UCSD-AML1 (cell line): ENCODE results near the gene TMEM165.

Experiments
- DNase-seq: peaks from one replicate; lab custom pipeline; 2025; ENCODE audit not compliant: unreplicated experiment; lab: John Stamatoyannopoulos, UW

The TMEM165 gene

GRCh38 chr4:55399581-55399980 is 3.8 kb downstream of the TMEM165 start:
- no peak for DNase-seq

GRCh38 chr4:55405073-55405472 is 9.3 kb downstream of the TMEM165 start:
- no peak for DNase-seq

GRCh38 chr4:55406545-55406944 is 10.8 kb downstream of the TMEM165 start:
- DNase-seq: no peak

GRCh38 chr4:55407119-55407518 is 11.4 kb downstream of the TMEM165 start:
- DNase-seq: no peak

- no peak for DNase-seq
Measured at GRCh38 chr4:55407764-55408163, 12.0 kb downstream of the TMEM165 start.

- no peak for DNase-seq
Measured at GRCh38 chr4:55409468-55410171, 13.9 kb downstream of the TMEM165 start.

- no peak for DNase-seq
Measured at GRCh38 chr4:55410431-55410830, 14.7 kb downstream of the TMEM165 start.

- no peak for DNase-seq
Measured at GRCh38 chr4:55411621-55412020, 15.9 kb downstream of the TMEM165 start.

- DNase-seq: no peak
Measured at GRCh38 chr4:55416176-55416575, 20.4 kb downstream of the TMEM165 start.

GRCh38 chr4:55424791-55425190 is 29.0 kb downstream of the TMEM165 start:
- DNase-seq: no peak

GRCh38 chr4:55431710-55432336 is 36.1 kb downstream of the TMEM165 start:
- DNase-seq: no peak

GRCh38 chr4:55435141-55435841 is 39.5 kb downstream of the TMEM165 start:
- DNase-seq: peak; percentile 42

GRCh38 chr4:55437356-55437796 is 41.6 kb downstream of the TMEM165 start:
- no peak for DNase-seq

GRCh38 chr4:55437823-55438222 is 42.1 kb downstream of the TMEM165 start:
- no peak for DNase-seq

GRCh38 chr4:55438314-55438713 is 42.6 kb downstream of the TMEM165 start:
- no peak for DNase-seq

- no peak for DNase-seq
Measured at GRCh38 chr4:55439023-55439422, 43.3 kb downstream of the TMEM165 start.

- DNase-seq: no peak
Measured at GRCh38 chr4:55440786-55441185, 45.0 kb downstream of the TMEM165 start.

- DNase-seq: no peak
Measured at GRCh38 chr4:55442541-55442940, 46.8 kb downstream of the TMEM165 start.

- DNase-seq: no peak
Measured at GRCh38 chr4:55444827-55445226, 49.1 kb downstream of the TMEM165 start.

- no peak for DNase-seq
Measured at GRCh38 chr4:55445921-55446577, 50.3 kb downstream of the TMEM165 start.

- DNase-seq: no peak
Measured at GRCh38 chr4:55446578-55446922, 50.8 kb downstream of the TMEM165 start.
